ENCODE results near the gene ADGRL3. TPM values are rescaled to one million over a fixed set of nuclear protein-coding genes. Genes with fewer than 3 reads are reported as not detected.

The ADGRL3 gene
- total RNA-seq, 4 donors from 2014 or later = 0.19 to 7.8 (median 1.3) TPM

GRCh38 chr4:62028745-62029144 lies 828.6 kb downstream of the ADGRL3 start:
- 50 to 57% methylated on average over 2 of the region's 2 CpGs for WGBS, 2 donors

GRCh38 chr4:62030958-62031357 lies 830.8 kb downstream of the ADGRL3 start:
- 80 to 88% methylated on average over 2 of the region's 2 CpGs for WGBS, 2 donors
- no peaks in the 10 kb centered on the region for H3K27me3 ChIP-seq
- no peaks in the 10 kb centered on the region for H3K4me1 ChIP-seq
- intact Hi-C loops (cut with DNase I) = no loop called here
- H3K27ac ChIP-seq = no peak overlapping the region
- TF ChIP-seq POLR2A (IDR thresholded peaks at IDR 0.05) = no peak
- TF ChIP-seq, protein P1, sequence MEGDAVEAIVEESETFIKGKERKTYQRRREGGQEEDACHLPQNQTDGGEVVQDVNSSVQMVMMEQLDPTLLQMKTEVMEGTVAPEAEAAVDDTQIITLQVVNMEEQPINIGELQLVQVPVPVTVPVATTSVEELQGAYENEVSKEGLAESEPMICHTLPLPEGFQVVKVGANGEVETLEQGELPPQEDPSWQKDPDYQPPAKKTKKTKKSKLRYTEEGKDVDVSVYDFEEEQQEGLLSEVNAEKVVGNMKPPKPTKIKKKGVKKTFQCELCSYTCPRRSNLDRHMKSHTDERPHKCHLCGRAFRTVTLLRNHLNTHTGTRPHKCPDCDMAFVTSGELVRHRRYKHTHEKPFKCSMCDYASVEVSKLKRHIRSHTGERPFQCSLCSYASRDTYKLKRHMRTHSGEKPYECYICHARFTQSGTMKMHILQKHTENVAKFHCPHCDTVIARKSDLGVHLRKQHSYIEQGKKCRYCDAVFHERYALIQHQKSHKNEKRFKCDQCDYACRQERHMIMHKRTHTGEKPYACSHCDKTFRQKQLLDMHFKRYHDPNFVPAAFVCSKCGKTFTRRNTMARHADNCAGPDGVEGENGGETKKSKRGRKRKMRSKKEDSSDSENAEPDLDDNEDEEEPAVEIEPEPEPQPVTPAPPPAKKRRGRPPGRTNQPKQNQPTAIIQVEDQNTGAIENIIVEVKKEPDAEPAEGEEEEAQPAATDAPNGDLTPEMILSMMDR (IDR thresholded peaks at IDR 0.05) = no peak
- no peaks in the 10 kb centered on the region for H3K9me3 ChIP-seq
- DNase-seq = no peak
- H3K4me3 ChIP-seq = no peak overlapping the region
- H3K36me3 ChIP-seq = no peaks in the 10 kb centered on the region

More at GRCh38 chr4:62028745-62029144, 828.6 kb downstream of the ADGRL3 start:
- intact Hi-C loops (cut with DNase I) = no loop called here
- H3K27ac ChIP-seq = no peak overlapping the region
- H3K36me3 ChIP-seq = no peaks in the 10 kb centered on the region
- no peaks in the 10 kb centered on the region for H3K9me3 ChIP-seq
- no peak overlapping the region for H3K4me3 ChIP-seq
- DNase-seq = no peak
- TF ChIP-seq, protein P1 (IDR thresholded peaks at IDR 0.05) = no peak
- no peak for TF ChIP-seq POLR2A (IDR thresholded peaks at IDR 0.05)
- H3K4me1 ChIP-seq = no peaks in the 10 kb centered on the region
- no peaks in the 10 kb centered on the region for H3K27me3 ChIP-seq

- Histone ChIP-seq H3K27ac (no peak overlapping the region), H3K36me3 (no peaks in the 10 kb centered on the region), H3K27me3 (no peaks in the 10 kb centered on the region), H3K9me3 (no peaks in the 10 kb centered on the region), H3K4me1 (no peaks in the 10 kb centered on the region), H3K4me3 (no peak overlapping the region)
- intact Hi-C loops (cut with DNase I) = no loop called here
- 86 to 88% methylated on average over 5 of the region's 5 CpGs for WGBS, 2 donors
- TF ChIP-seq POLR2A (IDR thresholded peaks at IDR 0.05) = no peak
- TF ChIP-seq, protein P1 (IDR thresholded peaks at IDR 0.05) = no peak
- DNase-seq = no peak
Measured at GRCh38 chr4:62037571-62037970, 837.4 kb downstream of the ADGRL3 start.

- no peak overlapping the region for H3K4me3 ChIP-seq
- H3K4me1 ChIP-seq = no peaks in the 10 kb centered on the region
- no peak for DNase-seq
- no peaks in the 10 kb centered on the region for H3K9me3 ChIP-seq
- no peak overlapping the region for H3K27ac ChIP-seq
- intact Hi-C loops (cut with DNase I) = no loop called here
- H3K27me3 ChIP-seq = no peaks in the 10 kb centered on the region
- H3K36me3 ChIP-seq = no peaks in the 10 kb centered on the region
- TF ChIP-seq, protein P1 (IDR thresholded peaks at IDR 0.05) = no peak
- no peak for TF ChIP-seq POLR2A (IDR thresholded peaks at IDR 0.05)
- WGBS, 2 donors = 51 to 63% methylated on average over 3 of the region's 3 CpGs
Measured at GRCh38 chr4:62051332-62051731, 851.2 kb downstream of the ADGRL3 start.

DNA sequence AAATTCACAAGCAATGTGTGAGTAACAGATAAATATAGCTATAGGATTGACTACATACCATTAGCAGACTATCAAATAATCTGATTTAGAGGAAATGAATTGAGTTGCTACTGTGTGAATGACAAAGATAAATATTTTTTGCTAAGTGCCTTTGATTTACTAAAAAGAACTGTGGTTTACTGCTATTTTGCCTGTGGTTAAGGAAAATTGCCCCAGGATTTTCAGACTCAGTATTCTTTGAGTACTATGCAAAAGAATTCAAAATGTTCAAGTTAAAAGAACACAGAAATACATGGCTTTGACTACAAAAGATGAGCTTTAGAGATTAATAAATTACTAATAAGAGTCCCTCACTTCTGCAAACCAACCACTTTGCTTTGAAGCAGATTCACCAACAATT lies 853.8 kb downstream of the ADGRL3 start:
- intact Hi-C loops (cut with DNase I) = no loop called here
- Histone ChIP-seq H3K36me3 (no peaks in the 10 kb centered on the region), H3K4me3 (no peak overlapping the region), H3K9me3 (no peaks in the 10 kb centered on the region), H3K4me1 (no peaks in the 10 kb centered on the region), H3K27me3 (no peaks in the 10 kb centered on the region), H3K27ac (no peak overlapping the region)
- TF ChIP-seq, protein P1 (IDR thresholded peaks at IDR 0.05) = no peak
- no peak for TF ChIP-seq POLR2A (IDR thresholded peaks at IDR 0.05)
- no peak for DNase-seq
